GM18502 (cell line): Measurements from ENCODE around the gene BBS2.

Experiments used
- ATAC-seq: cut with Tn5 transposase; IDR thresholded peaks from one replicate; pipeline ENCODE4 v1.9.1; 2021; ENCODE audit warnings: mild to moderate bottlenecking; ENCODE audit not compliant: unreplicated experiment, poor library complexity

The BBS2 gene

GRCh38 chr16:56519459-56520250 is at the start of gene BBS2:
Gene BBS2 (minus strand): TSS chr16:56520024. CDS start chr16:56519862, 162 bp downstream.
- ATAC-seq, result peak; percentile 83

- ATAC-seq, result no peak
Observed at GRCh38 chr16:56564793-56565477, 45.1 kb upstream of the BBS2 start, which contains the start of gene MT4. Gene MT4 (plus strand): TSS chr16:56565073. CDS start chr16:56565129, 56 bp downstream.

- ATAC-seq, result no peak
Observed at GRCh38 chr16:56561126-56561525, 41.3 kb upstream of the BBS2 start.

- ATAC-seq, result no peak
Observed at GRCh38 chr16:56560447-56560846, 40.6 kb upstream of the BBS2 start.

GRCh38 chr16:56559109-56559508 is 39.3 kb upstream of the BBS2 start:
- ATAC-seq, result no peak

GRCh38 chr16:56558024-56558747 is 38.4 kb upstream of the BBS2 start:
- ATAC-seq, result no peak

GRCh38 chr16:56554441-56554840 is 34.6 kb upstream of the BBS2 start:
- no peak for ATAC-seq

GRCh38 chr16:56551796-56552738 is 32.2 kb upstream of the BBS2 start:
- ATAC-seq, result no peak

- ATAC-seq, result no peak
Observed at GRCh38 chr16:56549744-56550385, 30.0 kb upstream of the BBS2 start.

- ATAC-seq, result no peak
Observed at GRCh38 chr16:56549161-56549560, 29.3 kb upstream of the BBS2 start.

GRCh38 chr16:56547949-56548567 is 28.2 kb upstream of the BBS2 start:
- ATAC-seq, result no peak

GRCh38 chr16:56547120-56547948 is 27.5 kb upstream of the BBS2 start:
- no peak for ATAC-seq

GRCh38 chr16:56542039-56542438 is 22.2 kb upstream of the BBS2 start:
- ATAC-seq, result no peak

GRCh38 chr16:56539656-56540055 is 19.8 kb upstream of the BBS2 start:
- ATAC-seq, result no peak

- ATAC-seq, result no peak
Observed at GRCh38 chr16:56538331-56538730, 18.5 kb upstream of the BBS2 start.

GRCh38 chr16:56534847-56535383 is 15.1 kb upstream of the BBS2 start:
- no peak for ATAC-seq

GRCh38 chr16:56532714-56533113 is 12.9 kb upstream of the BBS2 start:
- ATAC-seq, result no peak

GRCh38 chr16:56530872-56531271 is 11.0 kb upstream of the BBS2 start:
- no peak for ATAC-seq
